Liver (tissue), 9 donors: ENCODE measurements around the gene TDRD7. TPM values are rescaled to one million over a fixed set of nuclear protein-coding genes. Genes with fewer than 3 reads are reported as not detected.

ENCODE experiments used
- DNase-seq: peaks from one replicate; pipeline ENCODE4 v3.0.0-alpha.2; 2017; ENCODE audit warnings: low spot score
- H3K27ac ChIP-seq, 2 donors: one replicate each; pipeline ENCODE4 v1.7.0; 2013; ENCODE audit warnings: inconsistent platforms in 2 of 2, low read length in 2 of 2, control low read depth in 1 of 2, low read depth in 1 of 2, mild to moderate bottlenecking in 1 of 2
- H3K27me3 ChIP-seq, 4 donors: one replicate each; pipeline versions ENCODE4 v1.6.1 to v1.7.0; 2013; ENCODE audit warnings: low read length in 3 of 4, inconsistent platforms in 1 of 4, mild to moderate bottlenecking in 1 of 4, moderate library complexity in 1 of 4; ENCODE audit not compliant: control insufficient read depth in 4 of 4, insufficient read depth in 4 of 4
- H3K36me3 ChIP-seq, 4 donors: one replicate each; pipeline versions ENCODE4 v1.6.1 to v1.7.0; 2013; ENCODE audit warnings: low read length in 3 of 4, mild to moderate bottlenecking in 3 of 4, low read depth in 1 of 4, moderate library complexity in 1 of 4; ENCODE audit not compliant: control insufficient read depth in 4 of 4, insufficient read depth in 3 of 4
- H3K4me1 ChIP-seq, 4 donors: one replicate each; pipeline versions ENCODE4 v1.6.1 to v1.7.0; 2013; ENCODE audit warnings: low read length in 3 of 4, mild to moderate bottlenecking in 3 of 4, moderate library complexity in 1 of 4; ENCODE audit not compliant: control insufficient read depth in 4 of 4, insufficient read depth in 4 of 4
- H3K4me3 ChIP-seq, 3 donors: one replicate each; pipeline versions ENCODE4 v1.6.1 to v1.7.0; 2013; ENCODE audit warnings: low read length in 3 of 3, control low read depth in 1 of 3, low read depth in 1 of 3, mild to moderate bottlenecking in 1 of 3
- H3K9ac ChIP-seq, 2 donors: one replicate each; pipeline ENCODE4 v1.7.0; 2013; ENCODE audit warnings: low read length in 2 of 2, mild to moderate bottlenecking in 2 of 2, moderate library complexity in 2 of 2, control low read depth in 1 of 2, low read depth in 1 of 2
- H3K9me3 ChIP-seq, 4 donors: one replicate each; pipeline versions ENCODE4 v1.6.1 to v1.7.0; 2013; ENCODE audit warnings: low read length in 3 of 4; ENCODE audit not compliant: control insufficient read depth in 4 of 4
- ATF3 ChIP-seq: IDR thresholded peaks from 2 replicates; pipeline ENCODE4 v1.6.1; 2016; ENCODE audit warnings: antibody characterized with exemption
- CTCF ChIP-seq: fragments of 150-350 bp; IDR thresholded peaks from 2 replicates; pipeline ENCODE4 v1.5.1; 2017; ENCODE audit warnings: improper control_type of control experiment, low read depth, low read length; ENCODE audit not compliant: missing input control
- EGR1 ChIP-seq, 2 donors: IDR thresholded peaks; 2 replicates each; pipeline ENCODE4 v1.6.1; 2016 to 2018; ENCODE audit warnings: antibody characterized with exemption in 2 of 2, low read depth in 2 of 2
- FOXA1 ChIP-seq: IDR thresholded peaks from 2 replicates; pipeline ENCODE4 v1.6.1; 2016; ENCODE audit warnings: antibody characterized with exemption
- FOXA2 ChIP-seq: IDR thresholded peaks from 2 replicates; pipeline ENCODE4 v1.6.1; 2016; ENCODE audit warnings: antibody characterized with exemption
- GABPA ChIP-seq, 2 donors: IDR thresholded peaks in 1 of 2; conservative IDR thresholded peaks in 1 of 2; 2 replicates each; pipeline ENCODE4 v1.6.1; 2016; ENCODE audit warnings: antibody characterized with exemption in 2 of 2, mild to moderate bottlenecking in 1 of 2, moderate library complexity in 1 of 2
- HNF4A ChIP-seq, 2 donors: conservative IDR thresholded peaks; 2 replicates each; pipeline ENCODE4 v1.6.1; 2016; ENCODE audit warnings: antibody characterized with exemption in 2 of 2, mild to moderate bottlenecking in 2 of 2
- HNF4G ChIP-seq: IDR thresholded peaks from 2 replicates; pipeline ENCODE4 v1.6.1; 2016; ENCODE audit warnings: antibody characterized with exemption
- JUND ChIP-seq, 2 donors: IDR thresholded peaks; 2 replicates each; pipeline ENCODE4 v1.6.1; 2016; ENCODE audit warnings: antibody characterized with exemption in 2 of 2
- MAX ChIP-seq: IDR thresholded peaks from 2 replicates; pipeline ENCODE4 v1.6.1; 2016; ENCODE audit warnings: antibody characterized with exemption
- NR2F2 ChIP-seq: IDR thresholded peaks from 2 replicates; pipeline ENCODE4 v1.6.1; 2016; ENCODE audit warnings: antibody characterized with exemption
- RAD21 ChIP-seq, 2 donors: IDR thresholded peaks; 2 replicates each; pipeline ENCODE4 v1.6.1; 2016; ENCODE audit warnings: antibody characterized with exemption in 2 of 2, mild to moderate bottlenecking in 2 of 2
- REST ChIP-seq: IDR thresholded peaks from 2 replicates; pipeline ENCODE4 v1.6.1; 2016; ENCODE audit warnings: antibody characterized with exemption, mild to moderate bottlenecking
- RXRA ChIP-seq, 2 donors: IDR thresholded peaks; 2 replicates each; pipeline ENCODE4 v1.6.1; 2017 to 2018; ENCODE audit warnings: antibody characterized with exemption in 2 of 2, mild to moderate bottlenecking in 1 of 2
- SP1 ChIP-seq: IDR thresholded peaks from 2 replicates; pipeline ENCODE4 v1.6.1; 2018; ENCODE audit warnings: antibody characterized with exemption, mild to moderate bottlenecking
- TAF1 ChIP-seq: conservative IDR thresholded peaks from 2 replicates; pipeline ENCODE4 v1.6.1; 2016; ENCODE audit warnings: antibody characterized with exemption, mild to moderate bottlenecking
- YY1 ChIP-seq: IDR thresholded peaks from 2 replicates; pipeline ENCODE4 v1.6.1; 2016; ENCODE audit warnings: antibody characterized with exemption, mild to moderate bottlenecking
- ZBTB33 ChIP-seq: IDR thresholded peaks from 2 replicates; pipeline ENCODE4 v1.6.1; 2016; ENCODE audit warnings: antibody characterized with exemption
- WGBS: extraction: QIAGEN DNeasy Blood & Tissue Kit; methylation state at CpG from one replicate; pipeline ENCODE4 v1.1.7; 2013; 5-methylcytosine and 5-hydroxymethylcytosine counted together
- polyA plus RNA-seq, 2 donors: library from polyadenylated mRNA; stranded (reverse) in 1 of 2; unstranded in 1 of 2; fragments of 200-250 nt in 1 of 2; fragments of >200 nt in 1 of 2; fragmentation: Nextera tagmentation in 1 of 2; extraction: Ambion mirVana in 1 of 2; gene quantifications; one replicate each; pipeline versions ENCODE4 v1.2.1 to v1.2.3, GENCODE V29; 2013 to 2015
- total RNA-seq, 2 donors: library from RNA; depleted of rRNA; stranded (reverse); fragments of >200 nt; gene quantifications; one replicate each; pipeline ENCODE4 v1.2.3, GENCODE V29; 2014
- donor health status: healthy.
- donor health status: healthy.
- donor health status: healthy.
- donor health status: healthy.
- donor health status: healthy.

TDRD7 gene
- total and polyA plus RNA-seq, 4 donors: 3.6 to 6.9 (median 5.4) TPM

GRCh38 chr9:97419309-97419867 lies 7.5 kb downstream of the TDRD7 start:
- H3K27ac ChIP-seq: no peak overlapping the region
- no peak for DNase-seq
- H3K9me3 ChIP-seq: no peaks in the 10 kb centered on the region
- peaks cover 1 to 16% (median 9%) of the 10 kb centered on the region in 4 donors for H3K4me1 ChIP-seq
- no peak overlapping the region for H3K4me3 ChIP-seq
- H3K9ac ChIP-seq: no peak overlapping the region
- TF ChIP-seq HNF4A (conservative IDR thresholded peaks at IDR 0.05): no peak
- TF ChIP-seq YY1: no peak
- TF ChIP-seq GABPA (IDR thresholded peaks at IDR 0.05 in 1 of 2, conservative IDR thresholded peaks at IDR 0.05 in 1 of 2): no peak
- TF ChIP-seq RAD21 (IDR thresholded peaks at IDR 0.05): no peak
- TF ChIP-seq EGR1 (IDR thresholded peaks at IDR 0.05; ENCODE audit: low read depth in 2 of 2): no peak
- no peak for TF ChIP-seq MAX
- no peak for TF ChIP-seq RXRA (IDR thresholded peaks at IDR 0.05)
- TF ChIP-seq TAF1: no peak
- TF ChIP-seq HNF4G: no peak
- TF ChIP-seq FOXA1: no peak
- TF ChIP-seq ZBTB33: no peak
- no peak for TF ChIP-seq NR2F2
- TF ChIP-seq REST: no peak
- TF ChIP-seq JUND (IDR thresholded peaks at IDR 0.05): no peak
- no peak for TF ChIP-seq ATF3
- no peak for TF ChIP-seq SP1
- TF ChIP-seq CTCF: no peak
- TF ChIP-seq FOXA2: no peak
- 60% methylated on average over 2 of the region's 2 CpGs for WGBS
- no peaks in the 10 kb centered on the region for H3K27me3 ChIP-seq
- no peaks in the 10 kb centered on the region for H3K36me3 ChIP-seq
